DND-41 (cell line): ENCODE data around the gene RAI14.

ENCODE experiments used
- ATAC-seq: fragments of 200-7000 bp; cut with Tn5 transposase; 3 replicates; pipeline ENCODE4 v1.9.1; 2021; ENCODE audit warnings: low read depth; ENCODE audit not compliant: insufficient read depth
- DNase-seq: peaks from one replicate; pipeline ENCODE4 v3.0.0-alpha.2; 2020
- H2AFZ ChIP-seq: 2 replicates; pipeline ENCODE4 v1.6.0; 2012; ENCODE audit warnings: low read depth, low read length
- H3K27ac ChIP-seq: 2 replicates; pipeline ENCODE4 v1.5.1; 2012; ENCODE audit warnings: low read length, inconsistent platforms
- H3K27me3 ChIP-seq: fragments of 200-600 bp; sonication (generic); 2 replicates; pipeline ENCODE4 v1.6.0; 2012; ENCODE audit warnings: low read length, mild to moderate bottlenecking, inconsistent platforms; ENCODE audit not compliant: insufficient read depth, poor library complexity
- H3K36me3 ChIP-seq: 2 replicates; pipeline ENCODE4 v1.5.1; 2012; ENCODE audit warnings: low read length, inconsistent platforms; ENCODE audit not compliant: insufficient read depth
- H3K4me1 ChIP-seq: 2 replicates; pipeline ENCODE4 v1.5.1; 2012; ENCODE audit warnings: mild to moderate bottlenecking, low read length; ENCODE audit not compliant: insufficient read depth
- H3K4me2 ChIP-seq: 2 replicates; pipeline ENCODE4 v1.6.0; 2012; ENCODE audit warnings: mild to moderate bottlenecking, moderate library complexity, low read length, inconsistent platforms; ENCODE audit not compliant: insufficient read depth
- H3K4me3 ChIP-seq, 2 experiments: fragments of 200-600 bp in 1 of 2; shearing (Covaris generic) in 1 of 2; 2 replicates each; pipeline ENCODE4 v1.5.1; 2012 to 2016; ENCODE audit warnings: inconsistent platforms in 2 of 2, low read length in 2 of 2, mild to moderate bottlenecking in 2 of 2, low read depth in 1 of 2, moderate library complexity in 1 of 2
- H3K79me2 ChIP-seq: 2 replicates; pipeline ENCODE4 v1.6.0; 2012; ENCODE audit warnings: low read length, inconsistent platforms; ENCODE audit not compliant: insufficient read depth
- H3K9ac ChIP-seq: 2 replicates; pipeline ENCODE4 v1.6.0; 2012; ENCODE audit warnings: low read depth, mild to moderate bottlenecking, inconsistent platforms, low read length, moderate library complexity
- H3K9me3 ChIP-seq: 2 replicates; pipeline ENCODE4 v1.5.1; 2012; ENCODE audit warnings: low read length, moderate library complexity, mild to moderate bottlenecking, inconsistent platforms; ENCODE audit not compliant: insufficient read depth, severe bottlenecking
- H4K20me1 ChIP-seq: 2 replicates; pipeline ENCODE4 v1.6.0; 2012; ENCODE audit warnings: low read length; ENCODE audit not compliant: insufficient read depth
- CTCF ChIP-seq: IDR thresholded peaks from 2 replicates; pipeline ENCODE4 v1.5.1; 2012; ENCODE audit warnings: borderline replicate concordance, low read length, moderate library complexity, mild to moderate bottlenecking; ENCODE audit not compliant: poor library complexity, severe bottlenecking; ENCODE audit errors: extremely low read depth
- EZH2 ChIP-seq: IDR thresholded peaks from 3 replicates; pipeline ENCODE4 v1.6.1; 2012; ENCODE audit warnings: borderline replicate concordance, low read depth, mild to moderate bottlenecking, moderate library complexity, low read length, inconsistent platforms; ENCODE audit not compliant: severe bottlenecking

The RAI14 gene

GRCh38 chr5:34881246-34881645, 225.1 kb downstream of the RAI14 start:
- Histone ChIP-seq H3K4me3 (no peak overlapping the region), H3K79me2 (no peaks in the 10 kb centered on the region), H3K4me1 (no peaks in the 10 kb centered on the region), H3K27me3 (peaks cover 5% of the 10 kb centered on the region), H4K20me1 (no peaks in the 10 kb centered on the region), H3K27ac (no peak overlapping the region), H3K4me2 (no peak overlapping the region), H3K36me3 (no peaks in the 10 kb centered on the region), H3K9ac (no peak overlapping the region), H2AFZ (no peak overlapping the region), H3K9me3 (peaks cover 3% of the 10 kb centered on the region)
- DNase-seq: no peak
- no peak for ATAC-seq
- no peak for TF ChIP-seq EZH2
- no peak for TF ChIP-seq CTCF
